Measurements from ENCODE around the gene NOTCH2.

Gene NOTCH2

GRCh38 chr1:119943216-119943615 is 126.2 kb downstream of the NOTCH2 start:
- H3K4me3 ChIP-seq (ENCODE audit: low read depth, low read length) = no peak overlapping the region
- TF ChIP-seq, protein P1, sequence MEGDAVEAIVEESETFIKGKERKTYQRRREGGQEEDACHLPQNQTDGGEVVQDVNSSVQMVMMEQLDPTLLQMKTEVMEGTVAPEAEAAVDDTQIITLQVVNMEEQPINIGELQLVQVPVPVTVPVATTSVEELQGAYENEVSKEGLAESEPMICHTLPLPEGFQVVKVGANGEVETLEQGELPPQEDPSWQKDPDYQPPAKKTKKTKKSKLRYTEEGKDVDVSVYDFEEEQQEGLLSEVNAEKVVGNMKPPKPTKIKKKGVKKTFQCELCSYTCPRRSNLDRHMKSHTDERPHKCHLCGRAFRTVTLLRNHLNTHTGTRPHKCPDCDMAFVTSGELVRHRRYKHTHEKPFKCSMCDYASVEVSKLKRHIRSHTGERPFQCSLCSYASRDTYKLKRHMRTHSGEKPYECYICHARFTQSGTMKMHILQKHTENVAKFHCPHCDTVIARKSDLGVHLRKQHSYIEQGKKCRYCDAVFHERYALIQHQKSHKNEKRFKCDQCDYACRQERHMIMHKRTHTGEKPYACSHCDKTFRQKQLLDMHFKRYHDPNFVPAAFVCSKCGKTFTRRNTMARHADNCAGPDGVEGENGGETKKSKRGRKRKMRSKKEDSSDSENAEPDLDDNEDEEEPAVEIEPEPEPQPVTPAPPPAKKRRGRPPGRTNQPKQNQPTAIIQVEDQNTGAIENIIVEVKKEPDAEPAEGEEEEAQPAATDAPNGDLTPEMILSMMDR (IDR thresholded peaks at IDR 0.05; ENCODE audit: borderline replicate concordance, insufficient read depth, low read depth, low read length) = no peak

GRCh38 chr1:119941392-119941791 is 128.1 kb downstream of the NOTCH2 start:
- no peak overlapping the region for H3K4me3 ChIP-seq (ENCODE audit: low read depth, low read length)
- TF ChIP-seq, protein P1 (IDR thresholded peaks at IDR 0.05; ENCODE audit: borderline replicate concordance, insufficient read depth, low read depth, low read length) = no peak

GRCh38 chr1:119940697-119941096 is 128.8 kb downstream of the NOTCH2 start:
- H3K4me3 ChIP-seq (ENCODE audit: low read depth, low read length) = no peak overlapping the region
- TF ChIP-seq, protein P1 (IDR thresholded peaks at IDR 0.05; ENCODE audit: borderline replicate concordance, insufficient read depth, low read depth, low read length) = no peak

DNA sequence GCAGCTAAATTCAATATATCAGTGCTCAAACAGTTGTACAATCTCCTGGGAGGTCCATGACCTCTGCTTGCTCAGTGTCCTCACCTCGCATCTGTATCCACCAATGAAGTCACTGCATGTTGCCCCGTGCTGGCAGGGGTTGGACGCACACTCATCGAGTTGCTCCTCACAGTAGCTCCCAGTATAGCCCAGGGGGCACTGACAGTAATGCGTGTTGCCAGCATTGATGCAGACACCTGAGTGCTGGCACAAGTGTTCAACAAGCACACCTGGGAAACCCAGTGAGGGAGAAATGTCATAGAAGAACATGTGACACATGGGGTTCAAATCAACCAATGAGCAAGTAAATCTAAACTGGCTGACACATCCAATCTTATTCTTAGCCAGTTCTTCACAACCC is 132.3 kb downstream of the NOTCH2 start:
- TF ChIP-seq, protein P1 (IDR thresholded peaks at IDR 0.05; ENCODE audit: borderline replicate concordance, insufficient read depth, low read depth, low read length) = no peak
- no peak overlapping the region for H3K4me3 ChIP-seq (ENCODE audit: low read depth, low read length)

DNA sequence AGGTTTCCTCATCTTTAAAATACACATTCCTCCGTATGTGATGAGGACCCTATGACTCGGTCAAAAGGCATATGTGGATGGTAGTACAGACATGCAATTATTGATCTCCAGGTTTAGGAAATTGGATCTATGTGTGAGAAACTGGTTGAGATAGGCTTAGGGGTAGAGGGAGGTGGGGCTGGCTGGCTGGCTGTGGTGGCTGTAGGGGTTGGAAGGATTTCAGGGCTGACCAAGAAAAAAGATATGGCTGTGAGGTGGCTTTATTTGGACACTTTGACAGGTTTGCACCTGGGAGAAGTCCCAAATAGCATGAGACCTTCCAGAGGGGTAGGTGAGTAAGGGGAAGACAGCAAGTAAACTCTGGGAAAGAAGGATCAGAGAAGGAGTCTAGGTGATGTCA is 133.5 kb downstream of the NOTCH2 start:
- TF ChIP-seq, protein P1 (IDR thresholded peaks at IDR 0.05; ENCODE audit: borderline replicate concordance, insufficient read depth, low read depth, low read length) = no peak
- H3K4me3 ChIP-seq (ENCODE audit: low read depth, low read length) = no peak overlapping the region

DNA sequence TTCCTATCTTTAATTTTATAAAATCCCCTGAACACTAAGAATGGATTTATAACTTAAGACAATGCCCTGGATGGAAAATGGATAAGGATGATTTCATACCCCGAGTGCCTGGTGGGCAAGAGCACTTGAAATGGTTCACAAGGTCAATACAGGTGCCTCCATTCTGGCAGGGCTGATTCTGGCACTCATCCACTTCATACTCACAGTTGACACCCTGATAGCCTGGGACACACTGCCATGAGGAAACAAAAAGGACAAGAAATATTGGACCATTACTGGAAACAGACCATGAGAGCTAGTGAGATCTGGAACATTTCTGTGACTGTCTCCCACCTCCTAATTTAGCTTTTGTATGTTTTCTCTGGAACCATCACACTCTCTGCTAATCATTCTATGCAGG is 134.1 kb downstream of the NOTCH2 start:
- TF ChIP-seq, protein P1 (IDR thresholded peaks at IDR 0.05; ENCODE audit: borderline replicate concordance, insufficient read depth, low read depth, low read length) = no peak
- H3K4me3 ChIP-seq (ENCODE audit: low read depth, low read length) = no peak overlapping the region

- TF ChIP-seq, protein P1 (IDR thresholded peaks at IDR 0.05; ENCODE audit: borderline replicate concordance, insufficient read depth, low read depth, low read length) = no peak
- H3K4me3 ChIP-seq (ENCODE audit: low read depth, low read length) = no peak overlapping the region
Observed at GRCh38 chr1:119933397-119933796, 136.1 kb downstream of the NOTCH2 start.

Data from GM12875 (cell line).